ENCODE measurements around the gene CYBA. TPM values are rescaled to one million over a fixed set of nuclear protein-coding genes. Genes with fewer than 3 reads are reported as not detected.

CYBA gene
- total and polyA plus RNA-seq, 2 of the 13 experiments (the other 11 are each of a cell fraction or from before 2014, with no cell fraction given) = 196 to 250 TPM

GRCh38 chr16:88680554-88681083, 29.8 kb upstream of the CYBA start (continued):
- TF ChIP-seq ZNF276 (CRISPR knock-in tag; IDR thresholded peaks at IDR 0.05; ENCODE audit: low read depth) (no peak), MXI1 (IDR thresholded peaks at IDR 0.05; ENCODE audit: borderline replicate concordance, low read depth, low read length) (no peak), RFX1 (IDR thresholded peaks at IDR 0.05) (no peak), MLX (CRISPR knock-in tag; IDR thresholded peaks at IDR 0.05) (no peak), CENPT (CRISPR knock-in tag; IDR thresholded peaks at IDR 0.05; ENCODE audit: low read depth) (no peak), ATF7-NPFF (CRISPR knock-in tag; IDR thresholded peaks at IDR 0.05; ENCODE audit: low read depth) (0 out of 2 replicates have a peak, but pooled peaks have one; percentile 48), IRF9 (CRISPR knock-in tag; IDR thresholded peaks at IDR 0.05; ENCODE audit: borderline replicate concordance) (no peak), SMYD3 (CRISPR knock-in tag; IDR thresholded peaks at IDR 0.05) (no peak), STAT5B (CRISPR knock-in tag; IDR thresholded peaks at IDR 0.05) (no peak), ZNF142 (CRISPR knock-in tag; IDR thresholded peaks at IDR 0.05) (no peak), EED (CRISPR knock-in tag; IDR thresholded peaks at IDR 0.05) (no peak), SNAI1 (CRISPR knock-in tag; IDR thresholded peaks at IDR 0.05; ENCODE audit: borderline replicate concordance) (no peak), SMAD1 (CRISPR knock-in tag; IDR thresholded peaks at IDR 0.05; ENCODE audit: borderline replicate concordance, low read depth) (no peak), ZNF841 (CRISPR knock-in tag; IDR thresholded peaks at IDR 0.05; ENCODE audit: borderline replicate concordance) (no peak), ZNF124 (CRISPR knock-in tag; IDR thresholded peaks at IDR 0.05) (no peak), ZNF280D (CRISPR knock-in tag; IDR thresholded peaks at IDR 0.05) (0 out of 2 replicates have a peak, but pooled peaks have one; percentile 37), HNF4A (CRISPR knock-in tag; IDR thresholded peaks at IDR 0.05) (peak; percentile 41)
